GM23338 (cell line): ENCODE measurements around the gene MAPKAPK3. TPM values are rescaled to one million over a fixed set of nuclear protein-coding genes. Genes with fewer than 3 reads are reported as not detected.

Experiments used
- ATAC-seq: fragments of 200-7000 bp; cut with Tn5 transposase; 3 replicates; pipeline ENCODE4 v1.9.1; 2020
- DNase-seq: peaks from one replicate; pipeline ENCODE4 v3.0.0-alpha.2; 2015; ENCODE audit warnings: low spot score
- H2AFZ ChIP-seq: fragments of 200-600 bp; sonication (generic); 2 replicates; pipeline ENCODE4 v1.8.0; 2016; ENCODE audit warnings: antibody characterized with exemption, mild to moderate bottlenecking, moderate library complexity
- H3F3A ChIP-seq: fragments of 200-600 bp; sonication (generic); replicated peaks from 2 replicates; pipeline ENCODE4 v1.8.0; 2017; ENCODE audit warnings: antibody characterized with exemption, mixed run types, low read depth
- H3K27ac ChIP-seq: fragments of 200-600 bp; sonication (generic); 2 replicates; pipeline ENCODE4 v1.6.1; 2016; ENCODE audit warnings: low read depth
- H3K27me3 ChIP-seq: fragments of 200-600 bp; sonication (generic); 2 replicates; pipeline ENCODE4 v1.8.0; 2016; ENCODE audit warnings: mild to moderate bottlenecking, mixed run types, moderate library complexity; ENCODE audit not compliant: insufficient read depth
- H3K36me3 ChIP-seq: fragments of 200-600 bp; sonication (generic); 2 replicates; pipeline ENCODE4 v1.8.0; 2016; ENCODE audit warnings: mild to moderate bottlenecking; ENCODE audit not compliant: insufficient read depth
- H3K4me1 ChIP-seq: fragments of 200-600 bp; sonication (generic); 2 replicates; pipeline ENCODE4 v1.8.0; 2016; ENCODE audit warnings: mild to moderate bottlenecking, moderate library complexity; ENCODE audit not compliant: insufficient read depth
- H3K4me2 ChIP-seq: fragments of 200-600 bp; sonication (generic); 2 replicates; pipeline ENCODE4 v1.7.1; 2017; ENCODE audit warnings: mixed run types
- H3K4me3 ChIP-seq: fragments of 200-600 bp; sonication (generic); 2 replicates; pipeline ENCODE4 v1.6.1; 2016; ENCODE audit warnings: mixed run types
- H3K79me2 ChIP-seq: fragments of 200-600 bp; sonication (generic); replicated peaks from 2 replicates; pipeline ENCODE4 v1.8.0; 2017; ENCODE audit warnings: mild to moderate bottlenecking; ENCODE audit not compliant: insufficient read depth
- H3K9me2 ChIP-seq: fragments of 200-600 bp; sonication (generic); 2 replicates; pipeline ENCODE4 v1.8.0; 2017; ENCODE audit not compliant: insufficient read depth
- H4K20me1 ChIP-seq: fragments of 200-600 bp; sonication (generic); replicated peaks from 2 replicates; pipeline ENCODE4 v1.8.0; 2017; ENCODE audit warnings: mild to moderate bottlenecking; ENCODE audit not compliant: insufficient read depth
- H3K27ac Mint-ChIP-seq: 2 replicates; pipeline ENCODE4 v1.8.0; 2020; ENCODE audit warnings: inconsistent platforms, mild to moderate bottlenecking, moderate library complexity, mixed read lengths
- H3K27me3 Mint-ChIP-seq: 3 replicates; pipeline ENCODE4 v1.8.0; 2022; ENCODE audit warnings: low read depth, mild to moderate bottlenecking, moderate library complexity, mixed read lengths, inconsistent platforms; ENCODE audit not compliant: insufficient read depth, poor library complexity
- H3K36me3 Mint-ChIP-seq: 3 replicates; pipeline ENCODE4 v1.8.0; 2021; ENCODE audit warnings: low read depth, mild to moderate bottlenecking, inconsistent platforms, moderate library complexity, mixed read lengths
- H3K4me1 Mint-ChIP-seq: 3 replicates; pipeline ENCODE4 v1.8.0; 2020; ENCODE audit warnings: mild to moderate bottlenecking, inconsistent platforms, mixed read lengths
- H3K4me3 Mint-ChIP-seq: 3 replicates; pipeline ENCODE4 v1.8.0; 2021; ENCODE audit warnings: moderate library complexity, mild to moderate bottlenecking, inconsistent platforms, mixed read lengths
- H3K9me3 Mint-ChIP-seq: 3 replicates; pipeline ENCODE4 v1.8.0; 2020; ENCODE audit warnings: moderate library complexity, mild to moderate bottlenecking, inconsistent platforms, mixed read lengths
- ETS1 ChIP-seq: IDR thresholded peaks from 2 replicates; pipeline ENCODE4 v1.6.1; 2016; ENCODE audit warnings: antibody characterized with exemption
- EZH2phosphoT487 ChIP-seq: fragments of 200-600 bp; sonication (generic); IDR thresholded peaks from one replicate; pipeline ENCODE4 v1.8.1; 2018; ENCODE audit warnings: antibody characterized with exemption; ENCODE audit not compliant: unreplicated experiment
- JUNB ChIP-seq: IDR thresholded peaks from one replicate; pipeline ENCODE4 v1.6.1; 2016; ENCODE audit warnings: antibody characterized with exemption; ENCODE audit not compliant: unreplicated experiment
- REST ChIP-seq: IDR thresholded peaks from one replicate; pipeline ENCODE4 v1.6.1; 2018; ENCODE audit warnings: antibody characterized with exemption; ENCODE audit not compliant: unreplicated experiment
- STAT1 ChIP-seq: IDR thresholded peaks from one replicate; pipeline ENCODE4 v1.6.1; 2016; ENCODE audit warnings: antibody characterized with exemption; ENCODE audit not compliant: unreplicated experiment
- ZNF114 ChIP-seq: fragments of 250-450 bp; sonication (Bioruptor Pico); IDR thresholded peaks from 2 replicates; pipeline ENCODE4 v1.5.0; 2020; ENCODE audit warnings: mild to moderate bottlenecking, moderate library complexity
- ZNF462 ChIP-seq: fragments of 250-450 bp; sonication (Bioruptor Pico); IDR thresholded peaks from 2 replicates; pipeline ENCODE4 v1.5.0; 2020; ENCODE audit warnings: mild to moderate bottlenecking, moderate library complexity
- polyA plus RNA-seq: library from polyadenylated mRNA; unstranded; fragments of >200 nt; fragmentation: Nextera tagmentation; extraction: Ambion mirVana; gene quantifications from 2 replicates; pipeline ENCODE4 v1.2.1, GENCODE V29; 2016
- total RNA-seq: library from RNA; depleted of rRNA; stranded (reverse); fragments of >200 nt; shearing (Covaris generic); gene quantifications from 2 replicates; pipeline ENCODE4 v1.2.3, GENCODE V29; 2014

Gene MAPKAPK3
- total and polyA plus RNA-seq, 2 experiments from 2014 or later, result 16.5 to 51.1 TPM

- Histone ChIP-seq H3K79me2 (no peaks in the 10 kb centered on the region), H4K20me1 (no peaks in the 10 kb centered on the region; the same call in 1 of the 2 replicates), H3K27ac (no peak overlapping the region), H3F3A (no peaks in the 10 kb centered on the region), H3K9me2 (no peaks in the 10 kb centered on the region), H3K27me3 (no peaks in the 10 kb centered on the region), H3K36me3 (no peaks in the 10 kb centered on the region), H3K4me1 (no peaks in the 10 kb centered on the region), H3K4me2 (no peak overlapping the region), H2AFZ (no peak overlapping the region), H3K4me3 (no peak overlapping the region)
- DNase-seq, result no peak
- H3K4me3 Mint-ChIP-seq, result no peak overlapping the region
- H3K4me1 Mint-ChIP-seq, result peaks cover 28% of the 10 kb centered on the region
- ATAC-seq, result no peak
- TF ChIP-seq JUNB, result no peak
- no peak for TF ChIP-seq STAT1
- no peak for TF ChIP-seq ETS1
- TF ChIP-seq ZNF462, result no peak
- TF ChIP-seq ZNF114 (CRISPR knock-in tag), result no peak
- no peak for TF ChIP-seq EZH2phosphoT487
- TF ChIP-seq REST, result no peak
- H3K36me3 Mint-ChIP-seq, result peaks cover 18% of the 10 kb centered on the region; the same call in 2 of the 3 replicates
- H3K27ac Mint-ChIP-seq, result no peak overlapping the region
- H3K9me3 Mint-ChIP-seq, result no peaks in the 10 kb centered on the region
- H3K27me3 Mint-ChIP-seq, result peaks cover 5% of the 10 kb centered on the region
Observed at GRCh38 chr3:50645378-50645777, 28.4 kb downstream of the MAPKAPK3 start.
